HG02884 (cell line): ENCODE measurements around the gene PDGFB.

ENCODE experiments used
- ATAC-seq: cut with Tn5 transposase; IDR thresholded peaks from one replicate; pipeline ENCODE4 v1.9.1; 2021; ENCODE audit warnings: mild to moderate bottlenecking, moderate library complexity; ENCODE audit not compliant: unreplicated experiment

PDGFB gene

GRCh38 chr22:39240831-39241793 lies 3.7 kb downstream of the PDGFB start:
- no peak for ATAC-seq

GRCh38 chr22:39239561-39240423 lies 5.0 kb downstream of the PDGFB start:
- ATAC-seq: no peak

DNA sequence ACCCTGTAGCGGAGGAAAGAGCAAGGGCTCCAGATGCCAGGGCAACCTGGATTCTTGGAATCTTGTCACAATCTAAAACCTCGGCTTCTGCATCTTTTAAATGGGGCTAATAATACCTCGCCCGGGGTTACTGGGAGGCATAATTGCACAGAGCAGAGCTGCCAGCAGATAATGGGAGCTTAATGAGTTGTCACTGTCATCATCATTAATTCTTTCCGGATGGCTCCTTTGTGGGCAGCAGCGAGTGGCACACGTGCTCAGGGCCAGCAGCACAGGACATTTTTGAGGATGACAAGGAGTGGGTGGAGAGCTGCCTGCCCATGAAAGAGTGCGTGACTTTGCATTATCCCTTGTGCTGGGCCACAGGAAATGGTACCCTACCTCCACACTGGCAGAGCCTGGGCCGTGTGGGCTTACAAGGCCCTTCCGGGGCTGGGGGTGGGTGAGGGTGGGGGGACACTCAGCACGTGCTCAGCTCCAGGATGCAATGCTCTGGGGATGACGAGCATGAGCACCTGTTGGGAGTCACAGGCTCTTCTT lies 5.7 kb downstream of the PDGFB start:
- ATAC-seq: no peak

GRCh38 chr22:39238561-39238960 lies 6.2 kb downstream of the PDGFB start:
- ATAC-seq: no peak

GRCh38 chr22:39238101-39238466 lies 6.7 kb downstream of the PDGFB start:
- ATAC-seq: no peak

DNA sequence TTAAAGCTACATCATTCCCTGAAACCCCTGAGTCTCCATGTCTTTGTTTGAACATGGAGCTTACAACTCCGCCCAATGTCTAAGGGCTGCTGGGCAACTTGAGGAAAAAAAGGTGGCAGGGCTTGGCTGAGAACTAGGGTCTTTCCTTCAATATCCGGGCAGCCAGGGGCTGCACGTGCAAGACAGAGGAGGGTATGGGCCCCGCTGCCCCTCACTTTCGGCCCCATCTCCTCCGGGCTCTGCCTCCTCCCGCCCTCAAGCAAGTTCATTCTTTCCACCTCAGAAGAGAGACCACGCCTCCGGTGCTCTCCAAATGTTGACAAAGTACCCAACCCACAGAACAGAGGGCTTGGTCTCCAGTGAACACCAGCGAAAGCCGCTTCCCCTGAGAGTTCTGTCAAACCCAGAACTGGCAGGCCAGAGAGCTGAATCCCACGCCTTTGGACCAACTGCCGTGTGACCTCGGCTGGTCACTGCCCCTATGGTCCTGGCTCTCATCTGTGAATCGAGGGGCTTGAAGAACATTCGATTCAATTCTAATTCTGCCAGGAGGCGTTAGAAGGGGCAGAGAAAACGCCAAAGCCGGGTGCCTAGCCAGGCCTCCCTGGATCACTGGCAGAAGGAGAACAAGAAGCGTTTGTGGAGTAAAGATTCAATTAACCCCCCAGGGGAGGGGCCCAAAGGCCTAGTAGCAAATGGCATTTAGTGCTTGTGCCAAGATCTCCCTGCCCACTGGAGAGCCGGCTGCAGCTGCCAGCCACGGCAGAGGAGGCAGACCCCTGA lies 7.3 kb downstream of the PDGFB start:
- no peak for ATAC-seq

- ATAC-seq: no peak
Measured at GRCh38 chr22:39236321-39237317, 8.2 kb downstream of the PDGFB start.

DNA sequence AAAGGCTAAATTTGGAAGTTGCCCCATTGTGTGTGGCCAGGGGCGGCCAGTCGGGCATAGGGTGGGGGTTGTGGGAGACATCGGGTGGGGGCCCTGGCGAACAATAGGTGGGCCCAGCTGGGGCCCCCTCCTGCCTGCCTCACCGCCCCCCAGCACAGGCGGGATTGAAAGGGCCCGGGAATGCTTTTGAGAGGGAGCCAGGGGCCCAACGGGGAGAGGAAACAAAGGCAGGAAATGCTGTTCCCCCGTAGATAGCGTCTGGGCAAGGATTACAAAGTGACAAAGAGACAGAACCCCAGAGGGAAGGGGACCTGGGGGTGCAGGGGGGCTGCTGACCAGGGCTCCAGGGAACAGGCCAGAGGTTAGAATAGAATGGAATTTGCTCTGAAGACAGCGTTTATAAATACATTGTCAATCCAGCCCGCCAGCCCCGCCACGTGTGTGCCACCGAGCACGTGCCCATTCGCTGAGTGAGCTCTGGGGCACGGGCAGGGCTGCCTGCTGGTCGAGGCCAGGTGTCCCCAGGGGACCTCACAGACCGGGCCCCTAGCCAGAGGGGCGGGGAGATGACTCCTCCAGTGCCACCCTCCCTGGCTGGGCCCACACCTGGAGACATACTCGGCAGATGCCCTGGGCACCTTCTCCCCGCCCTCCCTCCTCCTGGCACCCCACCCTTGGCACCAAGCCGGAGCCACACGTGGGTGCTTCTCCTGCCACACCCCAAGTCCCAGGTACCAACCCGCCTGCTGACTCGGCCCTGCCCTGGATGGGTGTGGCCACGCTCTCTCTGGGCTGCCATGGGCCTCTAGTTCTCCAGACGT lies 9.7 kb downstream of the PDGFB start:
- ATAC-seq: no peak

DNA sequence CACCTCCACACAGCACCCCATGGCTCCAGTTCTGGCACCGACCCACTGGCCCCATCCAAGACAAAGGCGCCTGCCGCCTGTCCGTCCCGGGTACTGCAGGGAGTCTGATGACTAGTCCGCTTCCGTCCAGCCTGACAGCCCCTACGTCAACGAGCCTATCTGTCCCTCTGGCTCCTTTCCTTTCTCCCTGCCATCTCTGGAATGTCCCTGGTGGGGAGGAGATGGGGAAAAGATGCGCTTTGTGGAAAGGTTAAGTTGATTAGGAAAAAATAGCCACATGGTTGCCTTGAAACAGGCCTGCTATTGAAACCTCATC lies 10.4 kb downstream of the PDGFB start:
- no peak for ATAC-seq

DNA sequence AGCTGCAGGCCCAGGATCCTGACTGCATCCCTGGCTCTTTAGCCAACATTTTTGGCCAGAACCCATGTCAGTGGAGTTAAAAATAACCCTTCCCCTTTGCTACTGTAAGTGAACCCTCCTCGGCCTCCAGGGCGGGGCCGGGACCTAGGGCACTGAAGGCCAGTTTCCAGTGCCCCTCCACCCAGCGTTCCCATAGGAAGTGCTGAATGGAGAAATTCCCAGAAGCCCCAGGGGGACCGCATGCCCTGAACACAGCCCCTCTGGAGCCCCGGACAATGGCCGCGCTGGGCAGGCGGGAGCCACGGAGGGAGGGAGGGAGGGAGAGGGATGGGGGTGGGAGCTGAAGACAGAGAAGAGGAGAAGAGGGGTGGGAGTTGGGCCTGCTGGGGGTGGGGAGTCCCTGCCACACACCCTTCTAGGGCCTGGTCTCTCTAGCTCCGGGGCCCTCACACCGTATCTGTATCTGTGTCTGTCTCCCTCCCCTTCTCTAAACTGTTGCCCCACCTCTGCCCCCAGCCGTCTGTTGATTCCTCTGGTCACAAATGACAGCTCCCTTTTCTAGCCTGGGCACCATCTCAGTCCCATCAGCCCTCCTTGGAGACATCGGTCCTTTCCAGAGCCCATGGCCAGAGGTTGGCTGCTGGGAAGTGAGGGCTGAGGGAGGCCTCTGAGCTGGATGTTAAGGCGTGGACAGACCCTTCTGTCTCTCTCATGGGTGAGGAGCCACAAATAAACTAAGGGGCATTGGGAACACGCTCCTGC lies 10.9 kb downstream of the PDGFB start:
- ATAC-seq: no peak

DNA sequence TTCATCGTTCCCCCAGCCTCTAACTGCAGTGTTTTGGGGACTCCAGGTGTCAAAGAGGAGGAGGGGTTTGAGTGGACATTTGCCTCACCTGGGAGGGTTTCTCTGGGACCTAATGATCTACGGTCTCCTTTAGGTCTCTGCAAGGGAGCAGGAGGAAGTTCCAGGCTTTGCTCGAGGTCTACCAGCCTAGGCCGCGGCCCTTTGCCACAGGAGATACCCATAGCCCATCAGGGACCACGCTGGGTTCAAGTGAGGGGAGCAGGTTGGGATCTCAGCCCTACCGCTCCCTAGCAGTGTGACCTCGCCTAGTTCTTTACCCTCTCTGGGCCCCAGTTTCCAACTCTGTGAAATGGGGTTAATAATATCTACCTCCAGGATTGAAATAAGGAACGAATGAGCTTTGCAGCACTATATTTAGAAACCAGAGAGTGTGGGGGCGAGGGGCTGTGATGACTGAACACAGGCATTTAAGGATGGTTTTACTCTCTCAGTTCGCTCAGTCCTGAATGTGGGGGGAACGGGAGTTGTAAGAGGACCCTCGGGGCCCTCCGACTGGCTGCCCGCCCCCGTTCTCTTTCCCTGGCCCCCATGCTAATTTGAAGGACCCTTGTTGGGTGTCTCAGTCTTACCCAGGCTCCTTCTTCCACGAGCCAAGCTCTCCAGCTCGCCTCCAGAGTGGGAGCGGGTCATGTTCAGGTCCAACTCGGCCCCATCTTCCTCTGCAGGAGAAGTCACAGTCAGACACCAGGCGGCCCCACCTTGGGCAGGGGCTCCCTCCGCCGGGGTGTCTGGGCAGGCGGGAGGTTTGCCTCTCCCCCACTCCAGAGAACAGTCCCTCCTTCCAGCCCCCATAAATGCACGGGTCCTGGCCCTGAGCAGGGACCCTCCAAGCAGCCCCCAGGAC lies 11.7 kb downstream of the PDGFB start:
- no peak for ATAC-seq

GRCh38 chr22:39232246-39232645 lies 12.5 kb downstream of the PDGFB start:
- ATAC-seq: no peak

GRCh38 chr22:39231197-39231950 lies 13.4 kb downstream of the PDGFB start:
- ATAC-seq: no peak

- ATAC-seq: no peak
Measured at GRCh38 chr22:39230261-39231196, 14.3 kb downstream of the PDGFB start.

DNA sequence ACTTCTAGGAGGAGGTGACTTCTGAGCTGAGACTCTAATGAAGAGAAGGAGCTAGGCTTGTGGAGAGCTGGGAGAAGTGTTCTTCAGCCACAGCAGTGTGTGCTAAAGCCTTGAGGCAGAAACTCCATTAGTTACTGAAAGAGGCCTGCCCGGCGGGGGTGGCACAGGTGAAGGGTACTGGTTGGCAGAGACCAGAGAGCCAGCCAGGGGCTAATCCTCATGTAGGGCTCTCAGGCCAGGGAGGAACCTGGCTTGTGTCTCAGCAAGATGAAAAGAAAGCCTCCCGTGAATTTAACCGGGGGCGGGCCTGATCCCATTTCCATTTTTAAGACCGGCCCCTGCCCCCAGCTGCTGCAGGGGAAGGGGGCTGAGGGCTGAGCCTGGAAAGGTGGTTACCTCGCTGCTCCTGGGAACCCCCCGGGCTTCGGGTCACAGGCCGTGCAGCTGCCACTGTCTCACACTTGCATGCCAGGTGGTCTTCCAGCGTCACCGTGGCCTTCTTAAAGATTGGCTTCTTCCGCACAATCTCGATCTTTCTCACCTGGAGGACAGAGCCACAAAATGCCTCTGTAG lies 15.0 kb downstream of the PDGFB start:
- ATAC-seq: no peak
